Duodenal mucosa (tissue), 2 donors: ENCODE data around the gene TESMIN.

Experiments used
- H3K27ac ChIP-seq: one replicate; pipeline ENCODE4 v1.7.0; 2013; ENCODE audit warnings: low read depth, low read length
- H3K27me3 ChIP-seq, 2 donors: one replicate each; pipeline ENCODE4 v1.7.0; 2013; ENCODE audit warnings: low read length in 2 of 2, control low read depth in 1 of 2; ENCODE audit not compliant: insufficient read depth in 2 of 2, control insufficient read depth in 1 of 2
- H3K36me3 ChIP-seq, 2 donors: one replicate each; pipeline ENCODE4 v1.7.0; 2013; ENCODE audit warnings: low read length in 2 of 2, control low read depth in 1 of 2; ENCODE audit not compliant: insufficient read depth in 2 of 2, control insufficient read depth in 1 of 2
- H3K4me1 ChIP-seq, 2 donors: one replicate each; pipeline ENCODE4 v1.7.0; 2013; ENCODE audit warnings: low read length in 2 of 2, control low read depth in 1 of 2; ENCODE audit not compliant: insufficient read depth in 2 of 2, control insufficient read depth in 1 of 2
- H3K4me3 ChIP-seq, 2 donors: one replicate each; pipeline ENCODE4 v1.7.0; 2013; ENCODE audit warnings: low read length in 2 of 2, low read depth in 1 of 2
- H3K9ac ChIP-seq, 2 donors: one replicate each; pipeline ENCODE4 v1.7.0; 2013; ENCODE audit warnings: low read length in 2 of 2, low read depth in 1 of 2
- H3K9me3 ChIP-seq, 2 donors: one replicate each; pipeline ENCODE4 v1.7.0; 2013; ENCODE audit warnings: low read length in 2 of 2, control low read depth in 1 of 2; ENCODE audit not compliant: control insufficient read depth in 1 of 2

The TESMIN gene

DNA sequence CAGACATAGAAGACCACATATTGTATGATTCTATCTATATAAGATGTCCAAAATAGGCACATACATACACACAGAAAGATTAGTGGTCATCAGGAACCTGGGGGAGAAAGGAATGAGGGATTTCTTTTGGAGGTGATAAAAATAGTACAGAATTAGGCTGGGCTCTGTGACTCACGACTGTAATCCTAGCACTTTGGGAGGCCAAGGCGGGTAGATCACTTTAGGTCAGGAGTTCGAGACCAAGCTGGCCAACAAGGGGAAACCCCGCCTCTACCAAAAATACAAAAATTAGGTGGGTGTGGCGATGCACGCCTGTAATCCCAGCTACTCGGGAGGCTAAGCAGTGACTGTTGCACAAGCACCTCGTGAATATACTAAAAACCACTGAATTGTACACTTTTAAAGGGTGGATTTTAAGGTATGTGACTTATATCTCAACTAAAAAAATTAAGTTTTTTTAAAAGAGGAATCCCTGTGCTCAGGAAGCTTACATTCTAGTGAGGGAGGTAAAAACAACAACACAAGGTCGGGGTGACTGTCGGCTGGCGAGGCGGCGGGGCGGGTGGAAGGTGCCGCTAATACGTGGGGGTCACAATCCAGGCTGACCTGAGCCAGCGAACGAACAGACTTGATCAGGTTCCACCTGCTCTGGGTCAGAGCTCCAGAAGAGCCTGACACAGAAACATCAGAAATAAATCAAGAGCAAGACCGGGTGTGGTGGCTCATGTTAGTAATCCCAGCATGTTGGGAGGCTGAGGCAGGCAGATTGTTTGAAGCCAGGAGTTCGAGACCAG, 25.3 kb upstream of the TESMIN start:
- Histone ChIP-seq H3K9ac (no peak overlapping the region), H3K4me3 (no peak overlapping the region), H3K36me3 (peaks cover 49 to 91% of the 10 kb centered on the region in 2 donors), H3K27ac (no peak overlapping the region), H3K9me3 (no peaks in the 10 kb centered on the region), H3K27me3 (no peaks in the 10 kb centered on the region), H3K4me1 (no peaks in the 10 kb centered on the region)

DNA sequence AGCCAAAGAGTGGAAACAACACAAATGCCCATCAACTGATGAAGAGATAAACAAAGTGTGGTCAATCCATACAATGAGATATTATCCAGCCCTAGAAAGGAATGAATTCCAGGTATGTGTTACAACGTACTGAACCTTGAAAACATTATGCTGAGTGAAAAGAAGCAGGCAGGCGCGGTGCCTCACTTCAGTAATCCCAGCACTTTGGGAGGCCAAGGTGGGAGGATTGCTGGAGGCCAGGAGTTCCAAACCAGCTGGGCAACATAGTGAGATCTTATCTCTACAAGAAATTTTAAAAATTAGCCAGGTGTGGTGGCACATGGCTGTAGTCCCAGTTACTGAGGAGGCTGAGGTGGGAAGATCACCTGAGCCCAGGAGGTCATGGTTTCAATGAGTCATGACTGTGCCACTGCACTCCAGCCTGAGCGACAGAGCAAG, 24.6 kb upstream of the TESMIN start:
- Histone ChIP-seq H3K9ac (no peak overlapping the region), H3K9me3 (no peaks in the 10 kb centered on the region), H3K4me3 (no peak overlapping the region), H3K36me3 (peaks cover 52 to 93% of the 10 kb centered on the region in 2 donors), H3K4me1 (no peaks in the 10 kb centered on the region), H3K27ac (no peak overlapping the region), H3K27me3 (no peaks in the 10 kb centered on the region)

DNA sequence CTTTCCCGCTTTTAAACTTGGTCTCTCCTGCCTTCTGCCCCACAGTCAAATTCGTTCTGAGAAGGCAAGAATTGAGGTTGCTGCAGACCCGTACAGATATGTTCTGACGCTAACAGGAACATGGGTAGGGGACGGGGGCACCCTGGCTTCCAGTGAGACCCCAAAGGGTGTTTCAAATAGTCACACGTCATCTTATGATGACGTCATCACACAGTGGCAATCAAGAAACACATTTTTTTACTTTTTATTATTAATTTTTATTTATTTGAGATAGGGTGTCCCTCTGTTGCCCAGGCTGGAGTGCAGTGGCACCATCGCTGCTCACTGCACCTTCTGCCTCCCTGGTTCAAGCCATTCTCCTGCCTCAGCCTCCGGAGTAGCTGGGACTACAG, 22.9 kb upstream of the TESMIN start:
- Histone ChIP-seq H3K27me3 (no peaks in the 10 kb centered on the region), H3K9ac (no peak overlapping the region), H3K4me3 (no peak overlapping the region), H3K36me3 (peaks cover 55 to 94% of the 10 kb centered on the region in 2 donors), H3K27ac (no peak overlapping the region), H3K4me1 (no peaks in the 10 kb centered on the region), H3K9me3 (no peaks in the 10 kb centered on the region)

DNA sequence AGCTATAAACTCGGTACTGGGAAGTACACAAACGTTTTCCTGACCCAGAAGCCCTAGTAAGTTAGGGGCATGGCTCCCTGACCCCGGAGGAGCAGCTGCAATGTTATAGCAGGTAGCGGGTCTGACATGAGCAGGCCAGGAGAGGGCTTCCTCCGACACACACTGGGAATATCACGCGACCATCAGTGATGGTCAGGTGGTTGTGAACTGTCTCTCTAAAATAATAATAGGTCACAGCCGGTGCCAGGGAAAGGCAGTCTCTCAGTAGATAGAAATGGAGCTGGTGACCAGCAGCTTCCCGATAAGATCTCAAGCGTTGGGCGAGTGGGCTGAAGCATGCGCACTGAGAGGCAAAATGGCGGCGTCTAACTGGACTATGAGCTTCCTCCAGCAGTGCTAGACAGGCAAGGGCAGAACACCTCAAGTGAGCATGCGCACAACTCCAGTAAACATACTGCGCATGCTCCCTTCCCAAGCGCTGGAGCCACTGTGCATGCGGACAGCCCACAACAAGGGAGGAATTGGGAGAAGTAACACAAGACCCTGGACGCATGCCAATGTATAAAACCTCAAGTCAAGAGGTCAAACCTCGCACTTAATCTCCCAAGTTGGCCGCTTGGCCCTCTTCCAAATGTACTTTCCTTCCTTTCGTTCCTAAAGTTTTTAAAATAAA, 22.3 kb upstream of the TESMIN start:
- Histone ChIP-seq H3K27me3 (no peaks in the 10 kb centered on the region), H3K9ac (no peak overlapping the region), H3K27ac (no peak overlapping the region), H3K36me3 (peaks cover 59 to 95% of the 10 kb centered on the region in 2 donors), H3K4me3 (no peak overlapping the region), H3K4me1 (no peaks in the 10 kb centered on the region), H3K9me3 (no peaks in the 10 kb centered on the region)

DNA sequence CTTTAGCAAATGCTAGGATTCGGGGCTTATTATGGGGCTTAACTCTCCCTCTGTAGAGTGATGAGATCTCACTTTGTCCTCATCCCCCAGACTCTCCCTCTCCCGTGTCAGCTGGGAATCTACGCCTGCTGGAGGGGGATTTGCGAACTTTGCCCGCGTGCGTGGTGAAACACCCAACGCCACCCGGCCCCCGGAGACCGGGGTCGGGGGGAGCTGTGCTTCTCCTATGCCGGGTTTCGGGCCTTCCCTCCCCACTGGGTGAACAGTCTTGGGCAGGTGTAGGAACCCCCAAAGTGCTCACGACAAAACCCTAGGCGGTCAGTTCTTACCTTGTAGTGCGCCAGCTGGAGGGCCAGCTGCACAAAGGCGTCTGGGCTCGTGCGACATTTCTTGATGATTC, 21.6 kb upstream of the TESMIN start:
- Histone ChIP-seq H3K36me3 (peaks cover 61 to 95% of the 10 kb centered on the region in 2 donors), H3K4me3 (no peak overlapping the region), H3K27ac (no peak overlapping the region), H3K9ac (no peak overlapping the region), H3K9me3 (no peaks in the 10 kb centered on the region), H3K4me1 (no peaks in the 10 kb centered on the region), H3K27me3 (no peaks in the 10 kb centered on the region)

DNA sequence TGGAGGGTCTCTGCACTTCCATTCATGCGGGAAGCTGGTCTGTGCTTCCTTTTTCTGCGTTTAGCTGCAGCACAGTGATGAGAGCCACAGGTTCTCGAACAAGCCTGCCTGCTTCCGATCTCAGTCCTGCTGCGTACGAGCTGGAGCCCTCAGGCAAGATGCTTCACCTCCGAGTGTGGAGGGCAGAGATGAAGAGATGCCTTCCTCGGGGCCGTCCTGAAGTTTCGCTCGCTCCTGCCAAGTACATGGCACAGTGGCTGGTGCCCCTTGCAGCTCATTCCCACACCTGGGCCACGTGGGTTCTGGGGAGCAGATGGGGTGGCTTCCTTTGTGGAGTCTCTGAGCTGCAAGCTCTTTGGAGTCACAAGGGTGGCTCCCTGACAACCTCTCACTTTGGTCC, 19.5 kb upstream of the TESMIN start:
- Histone ChIP-seq H3K4me1 (no peaks in the 10 kb centered on the region), H3K27ac (no peak overlapping the region), H3K4me3 (no peak overlapping the region), H3K9me3 (no peaks in the 10 kb centered on the region), H3K9ac (no peak overlapping the region), H3K27me3 (no peaks in the 10 kb centered on the region), H3K36me3 (peaks cover 49 to 92% of the 10 kb centered on the region in 2 donors)

DNA sequence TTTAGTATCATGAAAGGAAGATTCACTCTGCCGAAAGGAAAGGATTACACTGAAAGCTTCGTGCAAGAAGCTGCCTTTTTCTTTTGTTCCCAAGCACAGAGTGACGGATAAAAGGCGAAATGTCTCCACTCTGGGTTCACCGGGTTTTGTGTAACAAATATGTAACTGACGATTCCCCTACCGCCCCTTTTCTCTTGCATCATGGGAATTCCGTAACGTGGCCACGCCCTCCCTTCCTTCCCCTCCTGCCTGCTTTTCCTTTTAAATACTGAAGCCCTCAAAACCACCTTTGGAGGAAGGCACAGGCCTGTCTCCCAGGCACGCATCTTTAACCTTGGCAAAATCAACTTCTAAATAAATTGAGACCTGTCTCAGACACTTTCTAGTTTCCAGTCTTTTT, 16.4 kb upstream of the TESMIN start:
- H3K4me1 ChIP-seq = no peaks in the 10 kb centered on the region
- H3K9ac ChIP-seq = no peak overlapping the region
- H3K9me3 ChIP-seq = no peaks in the 10 kb centered on the region
- no peaks in the 10 kb centered on the region for H3K27me3 ChIP-seq
- H3K36me3 ChIP-seq = peaks cover 35 to 91% of the 10 kb centered on the region in 2 donors
- no peak overlapping the region for H3K27ac ChIP-seq
- H3K4me3 ChIP-seq = no peak overlapping the region

DNA sequence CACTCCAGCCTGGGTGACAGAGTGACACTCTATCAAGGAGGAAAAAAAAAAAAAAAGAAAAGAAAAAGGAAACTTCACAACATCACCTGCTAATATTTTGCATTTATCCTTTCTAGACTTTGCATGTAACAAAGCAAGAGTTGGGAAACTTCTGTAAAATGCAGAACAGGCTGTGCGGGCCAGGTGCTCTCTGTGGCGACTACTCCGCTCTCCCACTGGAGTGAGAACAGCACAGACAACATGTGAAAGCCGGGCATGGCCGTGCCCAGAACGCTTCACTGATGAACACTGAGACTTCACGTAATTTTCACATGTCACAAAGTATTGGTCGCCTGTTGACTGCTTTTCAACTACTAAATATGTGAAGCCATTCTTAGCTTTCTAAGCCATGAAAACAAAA, 15.5 kb upstream of the TESMIN start:
- Histone ChIP-seq H3K27ac (no peak overlapping the region), H3K36me3 (peaks cover 41 to 91% of the 10 kb centered on the region in 2 donors), H3K9ac (no peak overlapping the region), H3K9me3 (no peaks in the 10 kb centered on the region), H3K27me3 (no peaks in the 10 kb centered on the region), H3K4me3 (no peak overlapping the region), H3K4me1 (no peaks in the 10 kb centered on the region)

DNA sequence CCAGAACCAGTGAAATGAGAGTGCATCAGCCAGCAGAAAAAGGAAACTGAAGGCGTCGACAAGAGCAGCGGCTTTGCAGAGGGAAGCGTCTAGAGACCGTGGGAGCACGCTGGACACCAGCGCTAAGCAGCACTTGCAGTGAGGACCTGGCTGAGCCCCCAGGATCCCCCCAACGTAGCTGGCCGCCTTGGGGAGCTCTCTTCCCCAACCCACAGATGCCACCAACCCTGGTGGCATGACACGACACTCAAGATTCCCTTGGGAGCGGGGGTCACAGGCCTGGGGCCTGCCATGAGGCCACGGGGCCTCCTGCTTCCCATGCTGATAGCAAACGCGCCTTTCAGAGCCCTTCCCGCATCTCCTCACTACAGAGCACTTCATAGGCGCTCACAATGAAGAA, 13.4 kb upstream of the TESMIN start:
- no peak overlapping the region for H3K9ac ChIP-seq
- no peaks in the 10 kb centered on the region for H3K27me3 ChIP-seq
- H3K4me3 ChIP-seq = no peak overlapping the region
- no peaks in the 10 kb centered on the region for H3K9me3 ChIP-seq
- peaks cover 38 to 90% of the 10 kb centered on the region in 2 donors for H3K36me3 ChIP-seq
- no peak overlapping the region for H3K27ac ChIP-seq
- no peaks in the 10 kb centered on the region for H3K4me1 ChIP-seq

DNA sequence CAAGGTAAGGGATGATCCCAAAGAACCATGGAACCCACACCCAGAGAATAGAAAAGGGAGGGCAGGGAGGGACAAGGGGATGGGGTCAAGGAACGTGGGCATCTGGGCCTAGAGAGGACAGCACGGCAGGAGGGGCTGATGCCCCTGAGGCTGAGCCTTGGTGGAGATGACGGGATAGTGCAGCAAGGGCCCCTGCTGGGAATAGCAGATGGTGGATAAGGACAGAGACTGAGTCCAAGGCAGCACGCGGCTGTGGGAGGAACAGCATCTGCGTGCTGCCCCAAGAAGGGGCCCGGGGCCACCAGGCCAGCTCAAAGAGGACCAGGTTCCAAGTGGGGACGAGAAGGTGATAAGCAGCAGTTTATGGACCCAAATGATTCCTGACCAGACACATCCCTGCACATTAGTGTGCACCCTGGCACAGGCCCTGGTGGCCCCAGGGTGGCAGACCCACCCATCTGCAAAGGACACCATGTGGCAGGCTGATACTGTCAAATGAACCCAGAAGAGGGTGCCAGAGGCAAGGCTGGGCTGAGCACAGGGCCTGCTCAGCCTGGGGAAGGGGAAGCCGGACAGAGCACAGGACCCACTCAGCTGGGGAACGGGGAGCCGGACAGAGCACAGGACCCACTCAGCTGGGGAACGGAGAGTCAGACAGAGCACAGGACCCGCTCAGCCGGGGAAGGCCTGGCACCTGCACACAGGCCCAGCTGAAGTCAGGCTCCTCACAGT, 12.8 kb upstream of the TESMIN start:
- no peak overlapping the region for H3K27ac ChIP-seq

More for the DNA sequence above, 12.8 kb upstream of the TESMIN start:
- Histone ChIP-seq H3K9me3 (no peaks in the 10 kb centered on the region), H3K4me3 (no peak overlapping the region), H3K36me3 (peaks cover 35 to 89% of the 10 kb centered on the region in 2 donors), H3K9ac (no peak overlapping the region), H3K27me3 (no peaks in the 10 kb centered on the region), H3K4me1 (no peaks in the 10 kb centered on the region)
